PC-9 (cell line): ENCODE measurements around the gene COL11A2. TPM values are rescaled to one million over a fixed set of nuclear protein-coding genes. Genes with fewer than 3 reads are reported as not detected.

Experiments used
- BruUV-seq: library from RNA; stranded (reverse); fragments of 400-500 nt; replicated peaks from 2 replicates; lab custom pipeline; 2021; lab: Mats Ljungman, UMichigan
- CTCF ChIA-PET: fragments of 300-600 bp; sonication (Branson Sonifier 250); formaldehyde crosslinking; loops from one replicate; lab custom pipeline; 2022; ENCODE audit warnings: antibody characterized with exemption; lab: Charles Lee
- POLR2A ChIA-PET: fragments of 300-600 bp; sonication (Branson Sonifier 250); formaldehyde crosslinking; loops from one replicate; lab custom pipeline; 2022; ENCODE audit warnings: antibody characterized with exemption; ENCODE audit not compliant: unreplicated experiment; lab: Charles Lee
- DNase-seq, 2 experiments: peaks; one replicate each; pipeline versions ENCODE4 v3.0.0 to v3.0.0-alpha.2; 2015 to 2022; ENCODE audit warnings: mixed read lengths in 1 of 2
- H2AFZ ChIP-seq: fragments of 200-600 bp; sonication (generic); 2 replicates; pipeline ENCODE4 v1.8.1; 2017; ENCODE audit warnings: antibody characterized with exemption
- H3F3A ChIP-seq: fragments of 200-600 bp; sonication (generic); 2 replicates; pipeline ENCODE4 v1.8.1; 2017; ENCODE audit warnings: antibody characterized with exemption, mild to moderate bottlenecking, low read depth; ENCODE audit not compliant: insufficient read depth
- H3K27ac ChIP-seq: fragments of 200-600 bp; sonication (generic); 2 replicates; pipeline ENCODE4 v1.6.1; 2016; ENCODE audit warnings: mixed run types
- H3K27me3 ChIP-seq: fragments of 200-600 bp; sonication (generic); 2 replicates; pipeline ENCODE4 v1.6.1; 2016; ENCODE audit warnings: low read depth, mixed run types; ENCODE audit not compliant: insufficient read depth
- H3K36me3 ChIP-seq: fragments of 200-600 bp; sonication (generic); 2 replicates; pipeline ENCODE4 v1.6.1; 2016; ENCODE audit warnings: low read depth, mixed run types
- H3K4me1 ChIP-seq: fragments of 200-600 bp; sonication (generic); replicated peaks from 2 replicates; pipeline ENCODE4 v1.6.1; 2016; ENCODE audit warnings: mixed run types; ENCODE audit not compliant: insufficient read depth
- H3K4me2 ChIP-seq: fragments of 200-600 bp; sonication (generic); 2 replicates; pipeline ENCODE4 v1.6.1; 2017; ENCODE audit warnings: mixed run types
- H3K4me3 ChIP-seq: fragments of 200-600 bp; sonication (generic); 2 replicates; pipeline ENCODE4 v1.6.1; 2016; ENCODE audit warnings: mixed run types
- H3K79me2 ChIP-seq: fragments of 200-600 bp; sonication (generic); 2 replicates; pipeline ENCODE4 v1.6.1; 2017; ENCODE audit warnings: low read depth, mixed run types
- H3K9me2 ChIP-seq: fragments of 200-600 bp; sonication (generic); 2 replicates; pipeline ENCODE4 v1.8.1; 2017; ENCODE audit warnings: mild to moderate bottlenecking; ENCODE audit not compliant: insufficient read depth
- H3K9me3 ChIP-seq: fragments of 200-600 bp; sonication (generic); 2 replicates; pipeline ENCODE4 v1.8.1; 2016; ENCODE audit warnings: low read depth; ENCODE audit not compliant: insufficient read depth
- H4K20me1 ChIP-seq: fragments of 200-600 bp; sonication (generic); 2 replicates; pipeline ENCODE4 v1.8.1; 2017; ENCODE audit not compliant: insufficient read depth
- CTCF ChIP-seq: fragments of 200-600 bp; sonication (generic); conservative IDR thresholded peaks from 2 replicates; pipeline ENCODE4 v1.6.1; 2017; ENCODE audit warnings: mixed run types, antibody characterized with exemption, mild to moderate bottlenecking, moderate library complexity
- EZH2 ChIP-seq: fragments of 200-600 bp; sonication (generic); IDR thresholded peaks from 2 replicates; pipeline ENCODE4 v1.8.0; 2017; ENCODE audit warnings: antibody characterized with exemption, low read depth
- intact Hi-C: fragments of 100-400 bp; cut with micrococcal nuclease; formaldehyde crosslinking; loops from one replicate; pipeline ENCODE4 v1.10.0; 2022; ENCODE audit not compliant: unreplicated experiment
- total RNA-seq: library from RNA; stranded (reverse); gene quantifications from 2 replicates; pipeline ENCODE4 v1.2.3, GENCODE V29; 2021

Gene COL11A2
- total RNA-seq, 1 experiment from 2014 or later = 2.2 TPM

GRCh38 chr6:33192671-33193602 is 670 bp upstream of the COL11A2 start:
- TF ChIP-seq EZH2 (no peak), CTCF (no peak)
- BruUV-seq = no TSS peak
- H2AFZ ChIP-seq = no peak overlapping the region
- ChIA-PET POLR2A (no interaction called here), CTCF (no interaction called here)
- H3K27me3 ChIP-seq = no peaks in the 10 kb centered on the region
- no peak for DNase-seq
- no peak overlapping the region for H3K4me3 ChIP-seq
- peaks cover 6% of the 10 kb centered on the region; the same call in 1 of the 2 replicates for H4K20me1 ChIP-seq
- H3K9me3 ChIP-seq = no peaks in the 10 kb centered on the region
- H3K9me2 ChIP-seq = no peaks in the 10 kb centered on the region
- peaks cover 8% of the 10 kb centered on the region; the same call in 1 of the 2 replicates for H3F3A ChIP-seq
- H3K36me3 ChIP-seq = peaks cover 12% of the 10 kb centered on the region; the same call in 1 of the 2 replicates
- no peak overlapping the region for H3K27ac ChIP-seq
- intact Hi-C loops = no loop called here
- peaks cover 6% of the 10 kb centered on the region; the same call in 1 of the 2 replicates for H3K79me2 ChIP-seq
- no peak overlapping the region for H3K4me2 ChIP-seq
- no peaks in the 10 kb centered on the region for H3K4me1 ChIP-seq

GRCh38 chr6:33191383-33192104 is 723 bp downstream of the COL11A2 start:
- no peaks in the 10 kb centered on the region for H4K20me1 ChIP-seq
- H3K4me2 ChIP-seq = no peak overlapping the region
- H3K9me3 ChIP-seq = no peaks in the 10 kb centered on the region
- H3K27me3 ChIP-seq = no peaks in the 10 kb centered on the region
- no peaks in the 10 kb centered on the region for H3K9me2 ChIP-seq
- BruUV-seq = no TSS peak
- peaks cover 4% of the 10 kb centered on the region; the same call in 1 of the 2 replicates for H3F3A ChIP-seq
- no peaks in the 10 kb centered on the region for H3K4me1 ChIP-seq
- CTCF ChIA-PET = interaction anchor here (0.5 kb wide), 1 partner anchor 348 kb away, joined by 13 read pairs; no protein-coding TSS in a partner anchor
- no peaks in the 10 kb centered on the region for H3K79me2 ChIP-seq
- intact Hi-C loops = no loop called here
- no peak overlapping the region for H2AFZ ChIP-seq
- peaks cover 2% of the 10 kb centered on the region; the same call in 1 of the 2 replicates for H3K36me3 ChIP-seq
- H3K4me3 ChIP-seq = no peak overlapping the region
- no peak overlapping the region for H3K27ac ChIP-seq
- POLR2A ChIA-PET = no interaction called here
- peak in 1 of 2 experiments; percentile 39 for DNase-seq
- TF ChIP-seq CTCF = no peak
- TF ChIP-seq EZH2 = no peak

GRCh38 chr6:33190504-33191107 is 1.7 kb downstream of the COL11A2 start:
- Histone ChIP-seq H3K27ac (no peak overlapping the region), H3K27me3 (0 out of 2 replicates have a peak, but pooled peaks cover 4% of the 10 kb centered on the region), H3K9me3 (no peaks in the 10 kb centered on the region), H3F3A (peaks cover 4% of the 10 kb centered on the region; the same call in 1 of the 2 replicates), H4K20me1 (no peaks in the 10 kb centered on the region), H3K9me2 (no peaks in the 10 kb centered on the region), H3K79me2 (no peaks in the 10 kb centered on the region), H3K4me2 (no peak overlapping the region), H2AFZ (no peak overlapping the region), H3K4me1 (no peaks in the 10 kb centered on the region), H3K36me3 (no peaks in the 10 kb centered on the region), H3K4me3 (no peak overlapping the region)
- intact Hi-C loops = no loop called here
- CTCF ChIA-PET = interaction anchor here (0.6 kb wide), 1 partner anchor 18 kb away, joined by 3 read pairs; no protein-coding TSS in a partner anchor
- no TSS peak for BruUV-seq
- POLR2A ChIA-PET = interaction anchor here (0.5 to 0.6 kb wide), 2 partner anchors 9 to 176 kb away, joined by 3 read pairs; no protein-coding TSS in a partner anchor
- TF ChIP-seq CTCF (no peak), EZH2 (no peak)
- no peak for DNase-seq
